IPS-18a (cell line): ENCODE results near the gene TRIM69.
"Not testable (repeated sequence)": the region's sequence is repeated elsewhere in the genome, so short reads cannot be mapped to it uniquely, and the experiment has no call there.

Experiments
- H3K27ac ChIP-seq: one replicate; pipeline ENCODE4 v1.5.1; 2013; ENCODE audit warnings: low read length
- H3K27me3 ChIP-seq: one replicate; pipeline ENCODE4 v1.6.1; 2013; ENCODE audit warnings: mild to moderate bottlenecking, low read length; ENCODE audit not compliant: control insufficient read depth, insufficient read depth
- H3K36me3 ChIP-seq: one replicate; pipeline ENCODE4 v1.6.1; 2013; ENCODE audit warnings: low read depth, low read length; ENCODE audit not compliant: control insufficient read depth
- H3K4me1 ChIP-seq: one replicate; pipeline ENCODE4 v1.6.1; 2013; ENCODE audit warnings: low read depth, low read length; ENCODE audit not compliant: control insufficient read depth
- H3K4me3 ChIP-seq: one replicate; pipeline ENCODE4 v1.5.1; 2013; ENCODE audit warnings: low read length
- H3K9ac ChIP-seq: one replicate; pipeline ENCODE4 v1.6.1; 2013; ENCODE audit warnings: mild to moderate bottlenecking, low read length, moderate library complexity
- H3K9me3 ChIP-seq: one replicate; pipeline ENCODE4 v1.6.1; 2013; ENCODE audit warnings: low read depth, low read length; ENCODE audit not compliant: control insufficient read depth

TRIM69 gene

GRCh38 chr15:44765036-44765435, 28.7 kb downstream of the TRIM69 start:
- Histone ChIP-seq H3K9me3 (no peaks in the 10 kb centered on the region), H3K4me3 (no peak overlapping the region), H3K9ac (no peak overlapping the region), H3K4me1 (no peaks in the 10 kb centered on the region), H3K36me3 (no peaks in the 10 kb centered on the region), H3K27ac (no peak overlapping the region), H3K27me3 (no peaks in the 10 kb centered on the region)

GRCh38 chr15:44769521-44769920, 33.2 kb downstream of the TRIM69 start:
- Histone ChIP-seq H3K36me3 (no peaks in the 10 kb centered on the region), H3K9me3 (no peaks in the 10 kb centered on the region), H3K27me3 (no peaks in the 10 kb centered on the region), H3K9ac (no peak overlapping the region), H3K4me1 (no peaks in the 10 kb centered on the region), H3K4me3 (no peak overlapping the region), H3K27ac (no peak overlapping the region)

GRCh38 chr15:44770715-44771114, 34.4 kb downstream of the TRIM69 start:
- not testable (repeated sequence) for H3K9me3 ChIP-seq, H3K36me3 ChIP-seq, H3K9ac ChIP-seq, H3K4me3 ChIP-seq, H3K4me1 ChIP-seq, H3K27me3 ChIP-seq, H3K27ac ChIP-seq

- Histone ChIP-seq H3K36me3 (no peaks in the 10 kb centered on the region), H3K27ac (no peak overlapping the region), H3K9me3 (no peaks in the 10 kb centered on the region), H3K4me1 (peaks cover 4% of the 10 kb centered on the region), H3K9ac (no peak overlapping the region), H3K27me3 (no peaks in the 10 kb centered on the region), H3K4me3 (no peak overlapping the region)
These were observed 39.6 kb downstream of the TRIM69 start for GRCh38 chr15:44775953-44776352.

- Histone ChIP-seq H3K27ac (no peak overlapping the region), H3K27me3 (no peaks in the 10 kb centered on the region), H3K36me3 (no peaks in the 10 kb centered on the region), H3K4me3 (no peak overlapping the region), H3K9ac (no peak overlapping the region), H3K4me1 (peaks cover 7% of the 10 kb centered on the region), H3K9me3 (no peaks in the 10 kb centered on the region)
These were observed 43.4 kb downstream of the TRIM69 start for GRCh38 chr15:44779761-44780160.

GRCh38 chr15:44780608-44781007, 44.3 kb downstream of the TRIM69 start:
- no peaks in the 10 kb centered on the region for H3K27me3 ChIP-seq

GRCh38 chr15:44781128-44781810, 44.9 kb downstream of the TRIM69 start:
- no peaks in the 10 kb centered on the region for H3K27me3 ChIP-seq
- H3K4me3 ChIP-seq: no peak overlapping the region
- peaks cover 7% of the 10 kb centered on the region for H3K4me1 ChIP-seq
- no peak overlapping the region for H3K9ac ChIP-seq
- H3K36me3 ChIP-seq: no peaks in the 10 kb centered on the region
- H3K27ac ChIP-seq: no peak overlapping the region
- no peaks in the 10 kb centered on the region for H3K9me3 ChIP-seq

More at GRCh38 chr15:44780608-44781007, 44.3 kb downstream of the TRIM69 start:
- no peak overlapping the region for H3K4me3 ChIP-seq
- H3K9me3 ChIP-seq: no peaks in the 10 kb centered on the region
- no peak overlapping the region for H3K9ac ChIP-seq
- no peaks in the 10 kb centered on the region for H3K36me3 ChIP-seq
- H3K27ac ChIP-seq: no peak overlapping the region
- H3K4me1 ChIP-seq: peaks cover 7% of the 10 kb centered on the region

- Histone ChIP-seq H3K36me3 (no peaks in the 10 kb centered on the region), H3K9me3 (no peaks in the 10 kb centered on the region), H3K4me3 (no peak overlapping the region), H3K9ac (no peak overlapping the region), H3K4me1 (peaks cover 7% of the 10 kb centered on the region), H3K27ac (no peak overlapping the region), H3K27me3 (no peaks in the 10 kb centered on the region)
These were observed 46.2 kb downstream of the TRIM69 start for GRCh38 chr15:44782516-44782915.

GRCh38 chr15:44784918-44785274, 48.6 kb downstream of the TRIM69 start:
- not testable (repeated sequence) for H3K36me3 ChIP-seq, H3K9ac ChIP-seq, H3K27me3 ChIP-seq, H3K9me3 ChIP-seq, H3K4me1 ChIP-seq, H3K27ac ChIP-seq
- peak overlapping the region; percentile 83 for H3K4me3 ChIP-seq

- H3K9me3 ChIP-seq: no peaks in the 10 kb centered on the region
- no peaks in the 10 kb centered on the region for H3K36me3 ChIP-seq
- peaks cover 3% of the 10 kb centered on the region for H3K4me1 ChIP-seq
- no peaks in the 10 kb centered on the region for H3K27me3 ChIP-seq
- no peak overlapping the region for H3K4me3 ChIP-seq
- no peak overlapping the region for H3K9ac ChIP-seq
- no peak overlapping the region for H3K27ac ChIP-seq
These were observed 52.4 kb downstream of the TRIM69 start for GRCh38 chr15:44788748-44789147.

GRCh38 chr15:44790215-44790614, 53.9 kb downstream of the TRIM69 start:
- no peak overlapping the region for H3K9ac ChIP-seq
- no peak overlapping the region for H3K27ac ChIP-seq
- H3K4me3 ChIP-seq: no peak overlapping the region
- H3K4me1 ChIP-seq: no peaks in the 10 kb centered on the region
- H3K27me3 ChIP-seq: no peaks in the 10 kb centered on the region
- H3K9me3 ChIP-seq: no peaks in the 10 kb centered on the region
- H3K36me3 ChIP-seq: no peaks in the 10 kb centered on the region

GRCh38 chr15:44790656-44791055, 54.3 kb downstream of the TRIM69 start:
- Histone ChIP-seq H3K27ac (no peak overlapping the region), H3K4me1 (no peaks in the 10 kb centered on the region), H3K4me3 (no peak overlapping the region), H3K27me3 (no peaks in the 10 kb centered on the region), H3K36me3 (no peaks in the 10 kb centered on the region), H3K9me3 (no peaks in the 10 kb centered on the region), H3K9ac (no peak overlapping the region)
